ENCODE data around the gene KIRREL3.
A peak's percentile ranks its signal among the peaks of the same experiment; 100 is the strongest.

Gene KIRREL3

GRCh38 chr11:126592496-126593410 is 407.8 kb downstream of the KIRREL3 start:
- no peak for DNase-seq

- no peak for DNase-seq
Observed at GRCh38 chr11:126591966-126592489, 408.5 kb downstream of the KIRREL3 start.

GRCh38 chr11:126589492-126589803 is 411.1 kb downstream of the KIRREL3 start:
- no peak for DNase-seq

- DNase-seq: no peak
Observed at GRCh38 chr11:126588630-126589491, 411.7 kb downstream of the KIRREL3 start.

- no peak for DNase-seq
Observed at GRCh38 chr11:126587541-126587940, 413.0 kb downstream of the KIRREL3 start.

- peak; percentile 72 for DNase-seq
Observed at GRCh38 chr11:126585774-126586491, 414.6 kb downstream of the KIRREL3 start.

GRCh38 chr11:126585388-126585773 is 415.2 kb downstream of the KIRREL3 start:
- DNase-seq: no peak

GRCh38 chr11:126583594-126584427 is 416.8 kb downstream of the KIRREL3 start:
- no peak for DNase-seq

GRCh38 chr11:126583101-126583500 is 417.5 kb downstream of the KIRREL3 start:
- no peak for DNase-seq

GRCh38 chr11:126581871-126582648 is 418.5 kb downstream of the KIRREL3 start:
- no peak for DNase-seq

GRCh38 chr11:126578426-126578825 is 422.1 kb downstream of the KIRREL3 start:
- no peak for DNase-seq

- no peak for DNase-seq
Observed at GRCh38 chr11:126578021-126578420, 422.5 kb downstream of the KIRREL3 start.

GRCh38 chr11:126575849-126576248 is 424.7 kb downstream of the KIRREL3 start:
- DNase-seq: no peak

GRCh38 chr11:126573325-126573978 is 427.1 kb downstream of the KIRREL3 start:
- no peak for DNase-seq

- DNase-seq: no peak
Observed at GRCh38 chr11:126570489-126570888, 430.1 kb downstream of the KIRREL3 start.

- no peak for DNase-seq
Observed at GRCh38 chr11:126567419-126567818, 433.2 kb downstream of the KIRREL3 start.

GRCh38 chr11:126564566-126564965 is 436.0 kb downstream of the KIRREL3 start:
- DNase-seq: no peak

- DNase-seq: peak; percentile 32
Observed at GRCh38 chr11:126561327-126561893, 439.2 kb downstream of the KIRREL3 start.

- no peak for DNase-seq
Observed at GRCh38 chr11:126560221-126560620, 440.3 kb downstream of the KIRREL3 start.
